Neuronal stem cell (in vitro differentiated cells): Measurements from ENCODE around the gene IDH2.
"Not testable (repeated sequence)": the region's sequence is repeated elsewhere in the genome, so short reads cannot be mapped to it uniquely, and the experiment has no call there.

Experiments used
- DNase-seq: peaks from one replicate; pipeline ENCODE4 v3.0.0-alpha.2; 2013; ENCODE audit warnings: low spot score
- H2AFZ ChIP-seq: one replicate; pipeline ENCODE4 v1.6.1; 2013; ENCODE audit warnings: mild to moderate bottlenecking, low read length, inconsistent platforms
- H2AK5ac ChIP-seq: 2 replicates; pipeline ENCODE4 v1.6.1; 2013; ENCODE audit warnings: low read depth, mild to moderate bottlenecking, inconsistent platforms, low read length, moderate library complexity, mixed read lengths
- H2BK120ac ChIP-seq: 2 replicates; pipeline ENCODE4 v1.6.1; 2013; ENCODE audit warnings: low read depth, mild to moderate bottlenecking, inconsistent platforms, low read length, moderate library complexity, mixed read lengths
- H2BK12ac ChIP-seq: one replicate; pipeline ENCODE4 v1.6.1; 2013; ENCODE audit warnings: low read length, inconsistent platforms
- H2BK15ac ChIP-seq: 2 replicates; pipeline ENCODE4 v1.6.1; 2013; ENCODE audit warnings: mild to moderate bottlenecking, low read length, inconsistent platforms, mixed read lengths
- H2BK5ac ChIP-seq: one replicate; pipeline ENCODE4 v1.6.1; 2013; ENCODE audit warnings: inconsistent platforms, mild to moderate bottlenecking, low read length, moderate library complexity
- H3K14ac ChIP-seq: one replicate; pipeline ENCODE4 v1.6.1; 2013; ENCODE audit warnings: low read length, inconsistent platforms
- H3K18ac ChIP-seq: 2 replicates; pipeline ENCODE4 v1.6.1; 2013; ENCODE audit warnings: low read length, inconsistent platforms
- H3K23ac ChIP-seq: 2 replicates; pipeline ENCODE4 v1.6.1; 2013; ENCODE audit warnings: low read depth, mild to moderate bottlenecking, mixed read lengths, low read length, inconsistent platforms; ENCODE audit not compliant: poor library complexity
- H3K27ac ChIP-seq: replicated peaks from 3 replicates; pipeline ENCODE4 v1.5.1; 2013; ENCODE audit warnings: low read length, inconsistent platforms
- H3K27me3 ChIP-seq, 3 experiments: 2 replicates each; pipeline ENCODE4 v1.6.1; 2013; ENCODE audit warnings: low read length in 3 of 3, mild to moderate bottlenecking in 2 of 3, inconsistent platforms in 1 of 3, low read depth in 1 of 3, mixed read lengths in 1 of 3, moderate library complexity in 1 of 3; ENCODE audit not compliant: control insufficient read depth in 3 of 3, insufficient read depth in 3 of 3
- H3K36me3 ChIP-seq, 2 donors: replicated peaks in 1 of 2; 2 replicates each; pipeline ENCODE4 v1.6.1; 2013; ENCODE audit warnings: low read length in 2 of 2; ENCODE audit not compliant: control insufficient read depth in 2 of 2, insufficient read depth in 2 of 2
- H3K4ac ChIP-seq: 2 replicates; pipeline ENCODE4 v1.6.1; 2013; ENCODE audit warnings: inconsistent platforms, mild to moderate bottlenecking, low read length, moderate library complexity
- H3K4me1 ChIP-seq, 2 donors: 1 replicate in 1 of 2; 2 replicates in 1 of 2; pipeline ENCODE4 v1.6.1; 2013; ENCODE audit warnings: low read length in 2 of 2, low read depth in 1 of 2; ENCODE audit not compliant: control insufficient read depth in 2 of 2, insufficient read depth in 1 of 2
- H3K4me2 ChIP-seq: one replicate; pipeline ENCODE4 v1.6.1; 2013; ENCODE audit warnings: mild to moderate bottlenecking, low read length, inconsistent platforms; ENCODE audit not compliant: insufficient read depth, poor library complexity, severe bottlenecking
- H3K4me3 ChIP-seq, 2 donors: 2 replicates each; pipeline ENCODE4 v1.5.1; 2013; ENCODE audit warnings: low read length in 2 of 2, mild to moderate bottlenecking in 2 of 2, inconsistent platforms in 1 of 2, moderate library complexity in 1 of 2
- H3K79me1 ChIP-seq: one replicate; pipeline ENCODE4 v1.6.1; 2013; ENCODE audit warnings: low read depth, mild to moderate bottlenecking, inconsistent platforms, low read length, moderate library complexity
- H3K9ac ChIP-seq: one replicate; pipeline ENCODE4 v1.6.1; 2013; ENCODE audit warnings: mild to moderate bottlenecking, low read depth, low read length, inconsistent platforms; ENCODE audit not compliant: poor library complexity
- H3K9me3 ChIP-seq, 2 donors: replicated peaks in 1 of 2; 2 replicates each; pipeline versions ENCODE3 to v1.6.1; 2013; ENCODE audit warnings: low read length in 2 of 2, mild to moderate bottlenecking in 2 of 2, inconsistent platforms in 1 of 2, low read depth in 1 of 2, mixed read lengths in 1 of 2, moderate library complexity in 1 of 2; ENCODE audit not compliant: control insufficient read depth in 2 of 2, insufficient read depth in 1 of 2
- H4K8ac ChIP-seq: one replicate; pipeline ENCODE4 v1.6.1; 2013; ENCODE audit warnings: low read depth, mild to moderate bottlenecking, inconsistent platforms, low read length, moderate library complexity
- H4K91ac ChIP-seq: one replicate; pipeline ENCODE4 v1.6.1; 2013; ENCODE audit warnings: low read length, low read depth, mild to moderate bottlenecking, inconsistent platforms; ENCODE audit not compliant: poor library complexity
- WGBS, 2 donors: extraction: QIAGEN DNeasy Blood & Tissue Kit; methylation state at CpG; one replicate each; pipeline ENCODE4 v1.1.7; 2013; ENCODE audit warnings: missing lambda C conversion rate in 2 of 2, mixed read lengths in 1 of 2; ENCODE audit not compliant: insufficient read length in 2 of 2, insufficient replicate concordance in 1 of 2; ENCODE audit errors: extremely low coverage in 2 of 2; 5-methylcytosine and 5-hydroxymethylcytosine counted together

Gene IDH2

DNA sequence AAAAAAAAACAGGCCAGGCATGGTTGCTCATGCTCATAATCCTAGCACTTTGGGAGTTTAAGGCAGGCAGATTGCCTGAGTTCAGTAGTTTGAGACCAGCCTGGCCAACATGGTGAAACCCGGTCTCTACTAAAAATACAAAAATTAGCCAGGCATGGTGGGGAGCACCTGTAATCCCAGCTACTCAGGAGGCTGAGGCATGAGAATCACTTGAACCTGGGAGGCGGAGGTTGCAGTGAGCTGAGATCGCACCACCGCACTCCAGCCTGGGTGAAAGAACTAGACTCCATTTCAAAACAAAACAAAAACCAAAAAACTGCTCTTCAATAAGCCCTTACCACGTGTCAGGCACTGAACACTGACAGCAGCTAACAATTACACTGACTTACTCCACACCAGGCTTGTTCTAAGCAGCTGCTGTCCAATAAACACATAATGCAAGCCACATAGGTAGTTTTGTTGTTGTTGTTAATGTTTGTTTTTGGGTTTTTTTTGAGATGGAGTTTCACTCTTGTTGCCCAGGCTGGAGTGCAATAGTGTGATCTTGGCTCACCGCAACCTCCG, 44.0 kb upstream of the IDH2 start:
- not testable (repeated sequence) for H3K4me3 ChIP-seq, H4K8ac ChIP-seq, H2BK15ac ChIP-seq, H2BK5ac ChIP-seq, H3K36me3 ChIP-seq, H3K4me1 ChIP-seq, H3K27me3 ChIP-seq, H2AFZ ChIP-seq, H2BK120ac ChIP-seq, H3K9me3 ChIP-seq, H3K9ac ChIP-seq, H3K4ac ChIP-seq, H4K91ac ChIP-seq, H3K79me1 ChIP-seq, DNase-seq, H3K23ac ChIP-seq, H3K4me2 ChIP-seq, H2BK12ac ChIP-seq, H3K14ac ChIP-seq, H3K18ac ChIP-seq, H3K27ac ChIP-seq, H2AK5ac ChIP-seq
- WGBS, 2 donors = no CpG with 5 or more reads among the region's 7 CpGs

- DNase-seq = no peak
- Histone ChIP-seq H3K4me3 (no peak overlapping the region), H3K36me3 (no peaks in the 10 kb centered on the region), H3K18ac (no peak overlapping the region), H2BK5ac (no peak overlapping the region), H3K14ac (no peak overlapping the region), H3K4ac (no peak overlapping the region), H3K27ac (no peak overlapping the region), H3K4me2 (no peak overlapping the region), H3K9ac (no peak overlapping the region), H2BK120ac (no peak overlapping the region), H4K91ac (no peak overlapping the region), H3K4me1 (peaks cover 0 to 3% of the 10 kb centered on the region in 2 donors), H3K27me3 (peaks cover 0 to 9% (median 0%) of the 10 kb centered on the region in 3 experiments), H3K9me3 (no peaks in the 10 kb centered on the region), H2AFZ (no peak overlapping the region), H3K23ac (no peak overlapping the region), H2AK5ac (no peak overlapping the region), H3K79me1 (no peaks in the 10 kb centered on the region), H4K8ac (no peak overlapping the region), H2BK15ac (no peak overlapping the region), H2BK12ac (no peak overlapping the region)
- WGBS, 2 donors = no CpG with 5 or more reads among the region's 4 CpGs
These were observed 43.5 kb upstream of the IDH2 start for GRCh38 chr15:90145761-90146160.

GRCh38 chr15:90145259-90145658, 43.0 kb upstream of the IDH2 start:
- Histone ChIP-seq H4K91ac (no peak overlapping the region), H3K36me3 (no peaks in the 10 kb centered on the region), H3K4ac (no peak overlapping the region), H3K14ac (no peak overlapping the region), H2BK5ac (no peak overlapping the region), H3K9me3 (no peaks in the 10 kb centered on the region), H3K18ac (no peak overlapping the region), H3K4me3 (no peak overlapping the region), H3K27ac (no peak overlapping the region), H2AFZ (no peak overlapping the region), H3K9ac (no peak overlapping the region), H3K4me2 (no peak overlapping the region), H3K79me1 (no peaks in the 10 kb centered on the region), H3K27me3 (peaks cover 0 to 9% (median 0%) of the 10 kb centered on the region in 3 experiments), H2AK5ac (no peak overlapping the region), H2BK12ac (no peak overlapping the region), H2BK120ac (no peak overlapping the region), H4K8ac (no peak overlapping the region), H3K23ac (no peak overlapping the region), H3K4me1 (peaks cover 0 to 3% of the 10 kb centered on the region in 2 donors), H2BK15ac (no peak overlapping the region)
- no CpG with 5 or more reads among the region's 9 CpGs for WGBS, 2 donors
- DNase-seq = no peak

DNA sequence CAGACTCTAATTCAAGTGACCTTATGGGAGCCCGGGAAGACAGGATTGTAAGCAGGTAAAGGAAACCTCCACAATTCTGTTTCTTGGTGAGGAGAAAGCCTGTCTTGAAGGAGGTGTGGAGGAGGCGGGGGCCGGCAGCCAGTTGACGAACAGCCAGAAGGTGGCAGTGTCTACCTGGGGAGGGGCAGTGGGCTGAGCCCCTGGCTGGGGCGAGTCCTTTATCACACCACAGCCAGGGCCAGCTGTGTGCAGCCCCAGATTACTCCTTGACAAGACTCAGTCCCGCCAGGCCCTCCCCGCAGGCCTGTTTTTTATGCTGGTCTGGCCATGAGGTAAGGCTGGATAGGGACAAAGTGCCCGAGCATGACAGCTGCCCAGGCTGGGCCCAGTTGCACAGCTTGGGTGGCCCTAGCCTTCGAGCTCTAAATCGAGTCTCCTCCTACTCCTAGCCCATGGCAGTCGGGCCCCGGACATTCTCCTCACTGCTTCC, 40.9 kb upstream of the IDH2 start:
- Histone ChIP-seq H3K27ac (peak overlapping the region; percentile 50), H3K79me1 (no peaks in the 10 kb centered on the region), H2AK5ac (no peak overlapping the region), H3K23ac (no peak overlapping the region), H3K4me1 (peaks cover 0 to 3% of the 10 kb centered on the region in 2 donors), H2BK12ac (no peak overlapping the region), H3K4me3 (peak overlapping the region in 1 of 2 donors; percentile 27), H2BK15ac (peak overlapping the region; percentile 43), H2BK120ac (no peak overlapping the region), H3K4me2 (peak overlapping the region; percentile 14), H3K27me3 (peaks cover 0 to 5% (median 0%) of the 10 kb centered on the region in 3 experiments), H3K9ac (no peak overlapping the region), H2BK5ac (no peak overlapping the region), H2AFZ (peak overlapping the region; percentile 100), H3K9me3 (peaks cover 0 to 2% of the 10 kb centered on the region in 2 donors), H3K36me3 (no peaks in the 10 kb centered on the region), H4K91ac (peak overlapping the region; percentile 88), H3K4ac (no peak overlapping the region), H3K14ac (peak overlapping the region; percentile 6), H4K8ac (no peak overlapping the region), H3K18ac (peak overlapping the region; percentile 84)
- DNase-seq = peak; percentile 72
- WGBS, 2 donors = no CpG with 5 or more reads among the region's 12 CpGs
